Activated CD4-positive, alpha-beta T cell treated with anti-CD3 and anti-CD28 coated beads, Interleukin-2, amount 10 ng/mL, durations not matched to agents 24 days and 14 days (primary cell): Measurements from ENCODE around the gene UCHL1. TPM values are rescaled to one million over a fixed set of nuclear protein-coding genes. Genes with fewer than 3 reads are reported as not detected.

Source experiments
- DNase-seq: peaks from one replicate; pipeline ENCODE4 v3.0.0; 2022
- H3K27ac Mint-ChIP-seq: one replicate; pipeline ENCODE4 v1.8.0; 2022; ENCODE audit warnings: mild to moderate bottlenecking, mixed read lengths
- H3K27me3 Mint-ChIP-seq: one replicate; pipeline ENCODE4 v1.8.0; 2022; ENCODE audit warnings: mixed read lengths
- H3K36me3 Mint-ChIP-seq: one replicate; pipeline ENCODE4 v1.8.0; 2022; ENCODE audit warnings: low read depth, mild to moderate bottlenecking, mixed read lengths
- H3K4me1 Mint-ChIP-seq: one replicate; pipeline ENCODE4 v1.8.0; 2021; ENCODE audit warnings: mixed read lengths
- H3K4me3 Mint-ChIP-seq: one replicate; pipeline ENCODE4 v1.8.0; 2022; ENCODE audit warnings: mild to moderate bottlenecking, moderate library complexity, mixed read lengths
- H3K9me3 Mint-ChIP-seq: one replicate; pipeline ENCODE4 v1.8.0; 2021; ENCODE audit warnings: mixed read lengths
- intact Hi-C: fragments of 100-400 bp; cut with micrococcal nuclease; formaldehyde crosslinking; loops from one replicate; pipeline ENCODE4 v1.15.1; 2023
- total RNA-seq: library from RNA; stranded (reverse); gene quantifications from 2 replicates; pipeline ENCODE4 v1.2.3, GENCODE V29; 2022

Gene UCHL1
- 0.26 and 0.35 TPM in 2 replicates for total RNA-seq

- no peak within 1 kb of the TSS for H3K27ac Mint-ChIP-seq
- H3K27me3 Mint-ChIP-seq, result peaks cover 46% of the 10 kb centered on the region
- no peaks in the 10 kb centered on the region for H3K4me1 Mint-ChIP-seq
- intact Hi-C loops, result loop anchor here (5.0 kb wide), 1 partner anchor 39 kb away; no protein-coding TSS in a partner anchor
- no peak for DNase-seq
- H3K9me3 Mint-ChIP-seq, result no peaks in the 10 kb centered on the region
- no peaks in the 10 kb centered on the region for H3K36me3 Mint-ChIP-seq
- peak within 1 kb of the TSS; percentile 48 for H3K4me3 Mint-ChIP-seq
Observed at GRCh38 chr4:41256740-41257256, at the start of gene UCHL1. Gene UCHL1, plus strand, starts transcription at chr4:41256928. Its CDS starts 49 bp downstream, at chr4:41256977.

DNA sequence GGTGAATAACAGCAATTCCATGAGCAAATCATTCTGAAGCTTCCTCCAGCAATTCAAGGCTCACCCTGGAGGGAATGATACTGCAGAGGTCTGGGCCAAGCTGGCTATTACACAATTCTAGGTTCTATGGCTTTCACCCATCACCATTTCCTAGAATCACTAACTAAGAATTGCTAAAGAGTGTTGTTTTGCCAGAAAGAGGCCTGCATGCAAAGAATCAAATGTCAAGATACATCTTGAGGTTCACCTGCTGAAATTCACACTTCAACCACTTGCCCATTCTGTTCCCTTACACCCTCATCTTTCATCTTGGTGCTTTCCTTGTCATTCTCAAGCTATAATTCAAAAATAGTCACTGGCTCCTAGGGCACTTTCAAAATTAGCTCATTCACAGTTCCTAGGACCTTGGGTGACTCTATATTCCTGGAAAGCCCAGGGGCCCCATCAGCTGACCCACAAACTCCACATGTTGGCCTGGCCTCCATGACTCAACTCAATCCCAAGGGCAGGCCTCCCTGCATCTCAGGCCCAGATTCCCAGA lies 49.4 kb upstream of the UCHL1 start:
- no peak overlapping the region for H3K27ac Mint-ChIP-seq
- no peaks in the 10 kb centered on the region for H3K36me3 Mint-ChIP-seq
- no peak overlapping the region for H3K4me3 Mint-ChIP-seq
- no peaks in the 10 kb centered on the region for H3K9me3 Mint-ChIP-seq
- intact Hi-C loops, result no loop called here
- H3K27me3 Mint-ChIP-seq, result peaks cover 24% of the 10 kb centered on the region
- peaks cover 5% of the 10 kb centered on the region for H3K4me1 Mint-ChIP-seq
- DNase-seq, result no peak

- DNase-seq, result no peak
- no peaks in the 10 kb centered on the region for H3K9me3 Mint-ChIP-seq
- no peak overlapping the region for H3K27ac Mint-ChIP-seq
Observed at GRCh38 chr4:41209187-41209586, 47.5 kb upstream of the UCHL1 start.

DNA sequence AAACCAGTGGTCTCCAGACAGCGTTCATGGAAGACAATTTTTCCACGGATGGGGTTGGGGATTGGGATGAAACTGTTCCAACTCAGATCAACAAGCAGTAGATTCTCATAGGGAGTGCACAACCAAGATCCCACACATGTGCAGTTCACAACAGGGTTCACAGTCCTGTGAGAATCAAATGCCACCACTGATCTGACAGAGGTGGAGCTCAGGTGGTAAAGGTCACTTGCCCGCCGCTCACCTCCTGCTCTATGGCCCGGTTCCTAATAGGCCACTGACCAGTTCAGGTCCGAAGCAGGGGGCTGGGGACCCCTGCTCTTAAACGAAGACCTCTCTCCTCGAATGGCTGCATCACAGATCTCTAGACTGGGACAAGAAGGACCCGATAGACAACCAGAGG lies 46.8 kb upstream of the UCHL1 start:
- Mint-ChIP-seq H3K4me1 (peaks cover 18% of the 10 kb centered on the region), H3K36me3 (no peaks in the 10 kb centered on the region), H3K4me3 (no peak overlapping the region), H3K27me3 (peaks cover 38% of the 10 kb centered on the region), H3K9me3 (no peaks in the 10 kb centered on the region), H3K27ac (no peak overlapping the region)
- no peak for DNase-seq
- intact Hi-C loops, result no loop called here

More at GRCh38 chr4:41209187-41209586, 47.5 kb upstream of the UCHL1 start:
- Mint-ChIP-seq H3K36me3 (no peaks in the 10 kb centered on the region), H3K27me3 (peaks cover 33% of the 10 kb centered on the region), H3K4me1 (peaks cover 16% of the 10 kb centered on the region), H3K4me3 (no peak overlapping the region)
- intact Hi-C loops, result no loop called here

GRCh38 chr4:41211951-41212615 lies 44.6 kb upstream of the UCHL1 start:
- DNase-seq, result no peak
- intact Hi-C loops, result loop anchor here (2.0 kb wide), 1 partner anchor 285 kb away; no protein-coding TSS in a partner anchor
- peaks cover 53% of the 10 kb centered on the region for H3K27me3 Mint-ChIP-seq
- H3K4me1 Mint-ChIP-seq, result peaks cover 32% of the 10 kb centered on the region
- peak overlapping the region; percentile 87 for H3K4me3 Mint-ChIP-seq
- peaks cover 5% of the 10 kb centered on the region for H3K9me3 Mint-ChIP-seq
- H3K27ac Mint-ChIP-seq, result no peak overlapping the region
- H3K36me3 Mint-ChIP-seq, result no peaks in the 10 kb centered on the region

GRCh38 chr4:41212616-41213203 lies 44.0 kb upstream of the UCHL1 start:
- DNase-seq, result peak; percentile 58
- intact Hi-C loops, result loop anchor here (2.0 kb wide), 1 partner anchor 286 kb away; no protein-coding TSS in a partner anchor
- Mint-ChIP-seq H3K36me3 (no peaks in the 10 kb centered on the region), H3K27ac (no peak overlapping the region), H3K4me3 (peak overlapping the region; percentile 87), H3K4me1 (peaks cover 27% of the 10 kb centered on the region), H3K9me3 (peaks cover 6% of the 10 kb centered on the region), H3K27me3 (peaks cover 56% of the 10 kb centered on the region)

GRCh38 chr4:41213625-41214135 lies 43.0 kb upstream of the UCHL1 start:
- peak overlapping the region; percentile 87 for H3K4me3 Mint-ChIP-seq
- H3K4me1 Mint-ChIP-seq, result peaks cover 27% of the 10 kb centered on the region
- peaks cover 6% of the 10 kb centered on the region for H3K9me3 Mint-ChIP-seq
- H3K36me3 Mint-ChIP-seq, result no peaks in the 10 kb centered on the region
- peak; percentile 57 for DNase-seq
- peaks cover 60% of the 10 kb centered on the region for H3K27me3 Mint-ChIP-seq
- no peak overlapping the region for H3K27ac Mint-ChIP-seq
- intact Hi-C loops, result loop anchor here (1.0 to 2.0 kb wide), 3 partner anchors 237 to 305 kb away; no protein-coding TSS in a partner anchor

DNA sequence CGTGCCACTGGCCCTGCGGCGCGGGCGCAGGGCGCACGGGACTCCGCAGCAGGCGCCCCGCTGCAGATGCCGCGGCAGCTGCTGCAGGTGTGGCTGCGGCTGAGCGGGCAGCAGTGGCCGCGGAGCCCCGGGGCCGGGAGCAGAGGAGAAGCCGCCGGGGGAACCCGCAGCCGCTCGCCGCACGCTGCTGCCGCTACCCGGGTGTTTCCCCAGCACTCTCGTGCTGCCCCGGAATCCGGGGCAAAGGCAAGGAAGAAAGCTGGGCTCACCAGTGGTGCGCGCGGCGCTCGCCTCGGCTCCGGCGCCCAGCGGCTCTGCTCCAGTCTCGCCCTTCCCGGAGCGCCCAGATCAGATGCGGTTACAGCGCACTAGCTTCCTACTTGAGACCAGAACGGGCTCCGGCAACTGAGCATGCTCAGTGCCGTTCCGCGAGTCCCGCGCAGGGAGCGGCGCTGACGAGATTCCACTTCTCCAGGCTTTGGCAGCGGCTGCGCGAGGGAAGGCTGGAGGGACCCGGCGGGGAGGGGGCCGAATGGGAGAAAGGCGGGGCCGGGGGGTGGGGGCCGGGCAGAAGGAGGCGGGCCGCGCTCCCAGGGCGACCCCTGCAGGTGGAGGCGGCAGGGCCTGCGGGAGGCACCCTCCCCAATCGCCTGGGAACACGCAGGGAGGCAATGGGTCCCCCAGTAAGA lies 42.4 kb upstream of the UCHL1 start, which contains the start of gene APBB2:
APBB2 (minus strand) TSS at position 407 of the 689 bp plus-strand sequence. CDS start 181,288 bp downstream, outside the sequence.
- intact Hi-C loops, result loop anchor here (1.0 to 2.0 kb wide), 2 partner anchors 237 to 306 kb away; no protein-coding TSS in a partner anchor
- H3K4me3 Mint-ChIP-seq, result peak within 1 kb of the TSS; percentile 87
- peaks cover 57% of the 10 kb centered on the region for H3K27me3 Mint-ChIP-seq
- no peak within 1 kb of the TSS for H3K27ac Mint-ChIP-seq
- H3K4me1 Mint-ChIP-seq, result peaks cover 27% of the 10 kb centered on the region
- H3K9me3 Mint-ChIP-seq, result peaks cover 6% of the 10 kb centered on the region
- peak; percentile 80 for DNase-seq
- H3K36me3 Mint-ChIP-seq, result no peaks in the 10 kb centered on the region

- peaks cover 60% of the 10 kb centered on the region for H3K27me3 Mint-ChIP-seq
- no peaks in the 10 kb centered on the region for H3K36me3 Mint-ChIP-seq
- no peak for DNase-seq
- H3K4me3 Mint-ChIP-seq, result peak overlapping the region; percentile 87
- intact Hi-C loops, result loop anchor here (1.0 to 5.0 kb wide), 3 partner anchors 43 to 306 kb away; partner anchors contain the start of gene UCHL1
- H3K27ac Mint-ChIP-seq, result no peak overlapping the region
- peaks cover 27% of the 10 kb centered on the region for H3K4me1 Mint-ChIP-seq
- H3K9me3 Mint-ChIP-seq, result peaks cover 6% of the 10 kb centered on the region
Observed at GRCh38 chr4:41214825-41215146, 41.9 kb upstream of the UCHL1 start.

GRCh38 chr4:41215155-41215554 lies 41.6 kb upstream of the UCHL1 start:
- Mint-ChIP-seq H3K4me1 (peaks cover 27% of the 10 kb centered on the region), H3K4me3 (peak overlapping the region; percentile 87), H3K36me3 (no peaks in the 10 kb centered on the region), H3K9me3 (peaks cover 6% of the 10 kb centered on the region), H3K27me3 (peaks cover 63% of the 10 kb centered on the region), H3K27ac (no peak overlapping the region)
- intact Hi-C loops, result loop anchor here (2.0 to 5.0 kb wide), 2 partner anchors 42 to 238 kb away; partner anchors contain the start of gene UCHL1
- no peak for DNase-seq

- no peak overlapping the region for H3K27ac Mint-ChIP-seq
- intact Hi-C loops, result loop anchor here (2.0 to 5.0 kb wide), 2 partner anchors 41 to 239 kb away; partner anchors contain the start of gene UCHL1
- DNase-seq, result no peak
- H3K4me3 Mint-ChIP-seq, result peak overlapping the region; percentile 72
- peaks cover 27% of the 10 kb centered on the region for H3K4me1 Mint-ChIP-seq
- no peaks in the 10 kb centered on the region for H3K36me3 Mint-ChIP-seq
- H3K27me3 Mint-ChIP-seq, result peaks cover 68% of the 10 kb centered on the region
- H3K9me3 Mint-ChIP-seq, result peaks cover 6% of the 10 kb centered on the region
Observed at GRCh38 chr4:41215969-41216293, 40.8 kb upstream of the UCHL1 start.

DNA sequence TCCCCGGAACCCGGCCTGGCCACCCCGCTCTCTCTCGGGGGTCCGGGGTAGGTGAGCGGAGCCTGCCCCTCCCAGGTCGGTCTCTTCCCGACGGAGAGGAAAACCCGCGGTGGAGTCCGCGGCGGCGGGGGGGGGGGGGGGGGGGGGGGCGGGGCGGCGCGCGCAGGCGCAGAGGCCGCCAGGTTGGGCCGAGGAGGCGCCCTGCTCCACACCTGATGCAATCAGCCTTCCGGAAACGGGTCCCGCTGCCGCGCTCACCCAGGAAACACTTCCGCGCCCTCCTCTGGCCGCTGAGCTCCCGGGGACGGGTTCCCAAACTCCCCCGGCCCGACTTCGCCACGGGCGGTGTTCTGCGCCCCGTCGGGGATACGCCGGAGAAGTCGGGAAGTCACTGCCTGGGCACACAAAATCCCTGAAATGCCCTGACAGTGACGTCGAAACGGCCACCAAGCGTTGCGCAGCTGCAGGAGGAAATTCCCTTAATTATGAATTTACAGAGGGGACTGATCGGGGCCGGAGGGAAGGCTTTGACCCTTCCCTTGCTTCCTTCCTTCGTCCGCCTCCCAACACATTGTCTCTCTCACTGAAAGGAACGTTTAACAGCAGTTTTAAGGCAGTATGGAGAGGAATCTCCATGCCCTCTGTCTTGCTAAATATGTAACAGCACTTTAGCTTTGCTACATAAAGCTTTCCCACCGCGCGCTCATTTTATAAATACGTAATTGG lies 40.3 kb upstream of the UCHL1 start:
- H3K4me3 Mint-ChIP-seq, result peak overlapping the region; percentile 82
- peaks cover 70% of the 10 kb centered on the region for H3K27me3 Mint-ChIP-seq
- DNase-seq, result peak; percentile 83
- no peak overlapping the region for H3K27ac Mint-ChIP-seq
- peaks cover 27% of the 10 kb centered on the region for H3K4me1 Mint-ChIP-seq
- intact Hi-C loops, result loop anchor here (5.0 kb wide), 1 partner anchor 41 kb away; the partner anchor contains the start of gene UCHL1
- peaks cover 6% of the 10 kb centered on the region for H3K9me3 Mint-ChIP-seq
- H3K36me3 Mint-ChIP-seq, result no peaks in the 10 kb centered on the region

- peak overlapping the region; percentile 82 for H3K4me3 Mint-ChIP-seq
- no peaks in the 10 kb centered on the region for H3K36me3 Mint-ChIP-seq
- intact Hi-C loops, result loop anchor here (5.0 kb wide), 1 partner anchor 40 kb away; the partner anchor contains the start of gene UCHL1
- H3K4me1 Mint-ChIP-seq, result peaks cover 27% of the 10 kb centered on the region
- no peak overlapping the region for H3K27ac Mint-ChIP-seq
- no peak for DNase-seq
- peaks cover 6% of the 10 kb centered on the region for H3K9me3 Mint-ChIP-seq
- peaks cover 66% of the 10 kb centered on the region for H3K27me3 Mint-ChIP-seq
Observed at GRCh38 chr4:41217020-41217333, 39.8 kb upstream of the UCHL1 start.
